RCC 7860 (cell line): ENCODE data around the gene POLD2.

Experiments
- DNase-seq: peaks from one replicate; pipeline ENCODE4 v3.0.0-alpha.2; 2015; ENCODE audit warnings: low spot score
- FAIRE-seq: peaks from 2 replicates; lab custom pipeline; 2012; peaks lifted over from hg19 to GRCh38; lab: Jason Lieb, UNC

The POLD2 gene

DNA sequence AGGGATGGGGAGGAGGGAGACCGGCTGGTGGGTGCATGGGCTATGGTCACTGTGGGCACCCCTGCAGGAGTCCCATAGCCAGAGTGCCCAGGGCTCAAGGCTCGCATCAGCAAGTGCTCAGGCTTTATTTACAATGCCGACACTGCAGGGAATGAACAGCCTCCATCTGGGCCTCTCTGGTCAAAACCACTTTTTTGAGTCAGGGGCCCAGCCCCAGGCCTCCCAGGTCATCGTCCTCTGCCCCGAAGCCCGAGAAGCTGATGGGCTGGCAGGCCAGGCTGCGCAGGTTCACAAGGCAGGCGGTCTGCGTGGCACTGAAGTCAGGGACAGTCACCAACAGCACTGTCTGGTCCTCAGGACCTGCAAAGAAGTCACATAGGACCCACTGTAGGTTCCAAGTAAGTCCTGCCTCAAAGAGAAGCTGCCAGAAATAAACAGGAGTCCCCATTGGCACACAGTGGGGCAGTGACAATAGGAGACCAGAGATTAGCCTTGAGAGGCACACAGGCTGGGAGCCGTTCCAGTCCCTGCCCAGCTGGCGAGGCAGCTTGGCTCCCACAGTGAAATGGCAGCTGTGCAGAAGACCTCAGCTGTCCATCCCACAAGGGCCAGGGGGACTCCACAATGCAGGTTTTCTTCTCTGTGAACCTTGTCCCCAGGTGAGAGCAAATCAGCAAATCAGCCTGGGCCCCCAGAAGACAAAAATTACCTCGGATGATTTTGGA lies 8.6 kb downstream of the POLD2 start:
- no peak for DNase-seq

DNA sequence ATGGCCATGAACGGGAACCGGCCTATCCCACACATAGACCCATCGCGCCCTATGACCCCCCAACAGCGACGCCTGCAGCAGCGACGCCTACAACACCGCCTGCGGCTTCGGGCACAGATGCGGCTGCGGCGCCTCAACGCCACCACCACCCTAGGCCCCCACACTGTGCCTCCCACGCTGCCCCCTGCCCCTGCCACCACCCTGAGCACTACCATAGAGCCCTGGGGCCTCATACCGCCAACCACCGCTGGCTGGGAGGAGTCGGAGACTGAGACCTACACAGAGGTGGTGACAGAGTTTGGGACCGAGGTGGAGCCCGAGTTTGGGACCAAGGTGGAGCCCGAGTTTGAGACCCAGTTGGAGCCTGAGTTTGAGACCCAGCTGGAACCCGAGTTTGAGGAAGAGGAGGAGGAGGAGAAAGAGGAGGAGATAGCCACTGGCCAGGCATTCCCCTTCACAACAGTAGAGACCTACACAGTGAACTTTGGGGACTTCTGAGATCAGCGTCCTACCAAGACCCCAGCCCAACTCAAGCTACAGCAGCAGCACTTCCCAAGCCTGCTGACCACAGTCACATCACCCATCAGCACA lies 9.5 kb downstream of the POLD2 start:
- FAIRE-seq = no peak
- no peak for DNase-seq

More for the DNA sequence above, 8.6 kb downstream of the POLD2 start:
- no peak for FAIRE-seq

DNA sequence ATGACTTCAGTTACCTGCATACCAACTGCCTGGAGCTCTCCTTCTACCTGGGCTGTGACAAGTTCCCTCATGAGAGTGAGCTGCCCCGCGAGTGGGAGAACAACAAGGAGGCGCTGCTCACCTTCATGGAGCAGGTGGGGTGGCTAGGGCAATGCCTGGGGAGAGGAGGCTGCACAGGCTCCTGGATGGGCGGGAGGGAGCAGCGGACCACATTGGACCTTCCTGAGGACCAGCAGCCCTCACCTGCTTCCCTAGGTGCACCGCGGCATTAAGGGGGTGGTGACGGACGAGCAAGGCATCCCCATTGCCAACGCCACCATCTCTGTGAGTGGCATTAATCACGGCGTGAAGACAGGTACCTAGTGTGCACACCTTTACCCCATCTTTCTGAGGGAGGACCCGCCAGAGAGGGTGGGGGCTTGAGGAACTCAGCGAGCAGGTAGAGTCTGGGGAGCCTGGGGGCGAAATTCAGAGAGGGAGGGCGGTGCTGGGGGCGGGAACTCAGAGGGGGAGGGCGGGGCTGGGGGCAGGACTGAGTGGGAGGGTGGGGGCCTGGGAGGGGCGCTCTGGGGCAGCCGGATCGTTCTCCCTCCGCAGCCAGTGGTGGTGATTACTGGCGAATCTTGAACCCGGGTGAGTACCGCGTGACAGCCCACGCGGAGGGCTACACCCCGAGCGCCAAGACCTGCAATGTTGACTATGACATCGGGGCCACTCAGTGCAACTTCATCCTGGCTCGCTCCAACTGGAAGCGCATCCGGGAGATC lies 10.2 kb downstream of the POLD2 start:
- FAIRE-seq (no peak), DNase-seq (no peak)

DNA sequence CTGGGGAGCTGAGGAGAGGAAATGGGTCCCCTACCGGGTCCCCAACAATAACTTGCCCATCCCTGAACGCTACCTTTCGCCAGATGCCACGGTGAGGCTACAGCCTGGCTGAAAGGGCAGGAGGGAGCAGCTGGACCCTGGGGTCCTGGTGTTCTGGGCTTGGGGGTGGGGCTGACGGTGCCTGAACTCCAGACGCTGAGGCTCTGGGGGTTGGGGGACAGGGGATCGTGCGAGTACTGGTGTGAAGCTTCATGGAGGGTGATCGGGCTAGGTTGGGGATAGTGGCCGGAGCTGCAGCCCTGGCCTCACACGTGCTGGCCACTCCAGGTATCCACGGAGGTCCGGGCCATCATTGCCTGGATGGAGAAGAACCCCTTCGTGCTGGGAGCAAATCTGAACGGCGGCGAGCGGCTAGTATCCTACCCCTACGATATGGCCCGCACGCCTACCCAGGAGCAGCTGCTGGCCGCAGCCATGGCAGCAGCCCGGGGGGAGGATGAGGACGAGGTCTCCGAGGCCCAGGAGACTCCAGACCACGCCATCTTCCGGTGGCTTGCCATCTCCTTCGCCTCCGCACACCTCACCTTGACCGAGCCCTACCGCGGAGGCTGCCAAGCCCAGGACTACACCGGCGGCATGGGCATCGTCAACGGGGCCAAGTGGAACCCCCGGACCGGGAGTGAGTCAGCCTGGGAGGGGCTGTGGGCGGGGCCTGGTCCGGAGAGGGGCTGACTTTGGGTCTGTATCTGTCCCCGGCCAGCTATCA lies 10.9 kb downstream of the POLD2 start:
- DNase-seq (no peak), FAIRE-seq (no peak)

DNA sequence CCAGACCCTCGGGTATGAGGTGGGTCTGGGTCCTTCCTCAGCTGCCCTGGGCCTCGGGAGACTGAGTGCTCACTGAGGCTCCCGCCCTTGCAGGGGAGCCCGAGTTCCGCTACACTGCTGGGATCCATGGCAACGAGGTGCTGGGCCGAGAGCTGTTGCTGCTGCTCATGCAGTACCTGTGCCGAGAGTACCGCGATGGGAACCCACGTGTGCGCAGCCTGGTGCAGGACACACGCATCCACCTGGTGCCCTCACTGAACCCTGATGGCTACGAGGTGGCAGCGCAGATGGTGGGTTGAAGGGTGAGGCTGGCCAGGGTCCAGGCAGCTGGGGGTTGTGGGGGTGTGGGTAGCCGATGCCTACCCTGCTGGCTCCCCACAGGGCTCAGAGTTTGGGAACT lies 11.6 kb downstream of the POLD2 start:
- FAIRE-seq = no peak
- DNase-seq = no peak

DNA sequence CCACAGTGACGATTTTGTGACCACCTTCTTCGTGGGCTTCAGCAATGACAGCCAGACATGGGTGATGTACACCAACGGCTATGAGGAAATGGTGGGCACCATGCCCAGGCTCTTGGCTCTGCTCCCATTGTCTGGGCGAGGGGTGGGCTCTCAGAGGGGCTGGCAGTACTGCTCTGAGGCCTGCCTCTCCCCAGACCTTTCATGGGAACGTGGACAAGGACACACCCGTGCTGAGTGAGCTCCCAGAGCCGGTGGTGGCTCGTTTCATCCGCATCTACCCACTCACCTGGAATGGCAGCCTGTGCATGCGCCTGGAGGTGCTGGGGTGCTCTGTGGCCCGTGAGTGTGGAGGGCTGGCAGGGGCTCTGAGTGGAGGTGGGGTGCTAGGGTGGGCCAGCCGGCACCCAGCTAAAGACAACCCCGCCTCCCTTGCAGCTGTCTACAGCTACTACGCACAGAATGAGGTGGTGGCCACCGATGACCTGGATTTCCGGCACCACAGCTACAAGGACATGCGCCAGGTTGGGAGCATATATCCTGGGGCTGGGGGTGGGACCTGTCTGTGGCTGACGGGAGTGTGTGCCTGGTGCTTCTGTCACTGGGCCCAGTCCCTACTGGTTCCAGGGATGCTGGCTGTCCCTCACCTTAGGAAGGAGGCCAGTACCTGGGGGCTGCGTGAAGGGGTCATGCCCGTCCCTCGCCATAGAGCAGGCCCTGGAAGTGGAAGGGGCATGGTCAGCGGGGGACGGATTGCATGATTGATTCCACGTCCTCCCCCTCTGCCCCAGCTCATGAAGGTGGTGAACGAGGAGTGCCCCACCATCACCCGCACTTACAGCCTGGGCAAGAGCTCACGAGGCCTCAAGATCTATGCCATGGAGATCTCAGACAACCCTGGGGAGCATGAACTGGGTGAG lies 12.4 kb downstream of the POLD2 start:
- no peak for DNase-seq
- FAIRE-seq = no peak

DNA sequence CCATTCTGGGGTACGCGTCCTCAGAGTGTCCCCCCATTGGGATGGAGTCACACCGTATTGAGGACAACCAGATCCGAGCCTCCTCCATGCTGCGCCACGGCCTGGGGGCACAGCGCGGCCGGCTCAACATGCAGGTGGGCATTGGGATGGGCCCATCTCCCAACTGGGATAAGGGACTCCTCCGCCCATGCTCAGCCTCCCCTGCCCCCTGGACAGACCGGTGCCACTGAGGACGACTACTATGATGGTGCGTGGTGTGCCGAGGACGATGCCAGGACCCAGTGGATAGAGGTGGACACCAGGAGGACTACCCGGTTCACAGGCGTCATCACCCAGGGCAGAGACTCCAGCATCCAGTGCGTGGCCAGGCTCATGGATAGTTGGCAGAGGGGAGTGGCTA lies 13.4 kb downstream of the POLD2 start:
- no peak for FAIRE-seq

DNA sequence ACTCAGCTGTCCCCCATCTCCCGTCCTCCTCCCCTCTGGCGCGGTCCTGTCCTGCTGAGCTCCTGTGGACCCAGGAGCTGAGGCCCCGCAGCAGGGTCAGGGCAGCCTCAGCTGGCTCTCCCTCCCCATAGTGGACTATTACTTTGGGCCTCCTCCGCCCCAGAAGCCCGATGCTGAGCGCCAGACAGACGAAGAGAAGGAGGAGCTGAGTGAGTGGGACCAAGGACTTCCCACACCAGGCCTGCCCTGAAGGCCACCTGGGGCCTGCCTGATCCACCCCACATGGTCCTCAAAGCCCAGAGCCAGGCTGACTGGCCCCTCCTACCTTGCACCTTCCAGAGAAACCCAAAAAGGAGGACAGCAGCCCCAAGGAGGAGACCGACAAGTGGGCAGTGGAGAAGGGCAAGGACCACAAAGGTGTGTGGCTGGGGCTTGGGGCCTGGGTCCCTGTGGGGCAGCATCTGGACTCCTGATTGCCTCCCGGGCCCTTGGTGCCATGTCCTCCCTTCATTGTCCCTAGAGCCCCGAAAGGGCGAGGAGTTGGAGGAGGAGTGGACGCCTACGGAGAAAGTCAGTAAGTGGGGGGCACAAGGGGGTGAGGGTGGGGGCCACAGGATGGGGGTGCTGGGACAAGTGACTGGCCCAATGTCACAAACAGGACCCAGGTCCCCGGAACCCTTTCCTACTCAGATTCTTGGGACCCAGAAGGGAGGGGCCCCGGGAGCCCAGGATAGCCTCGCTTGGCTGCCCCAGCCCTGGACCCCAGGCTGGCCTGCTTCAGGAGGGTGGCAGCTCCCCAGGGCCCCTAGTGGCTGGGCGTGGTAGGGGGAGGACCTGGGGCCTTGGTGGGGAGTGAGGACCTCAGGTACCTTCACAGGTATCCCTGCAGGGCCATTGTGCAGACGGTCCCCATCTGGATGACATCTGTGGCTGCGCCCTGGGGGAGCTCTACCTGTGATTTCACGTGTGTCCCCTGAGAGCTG lies 14.3 kb downstream of the POLD2 start:
- FAIRE-seq (no peak), DNase-seq (no peak)

More for the DNA sequence above, 13.4 kb downstream of the POLD2 start:
- no peak for DNase-seq

DNA sequence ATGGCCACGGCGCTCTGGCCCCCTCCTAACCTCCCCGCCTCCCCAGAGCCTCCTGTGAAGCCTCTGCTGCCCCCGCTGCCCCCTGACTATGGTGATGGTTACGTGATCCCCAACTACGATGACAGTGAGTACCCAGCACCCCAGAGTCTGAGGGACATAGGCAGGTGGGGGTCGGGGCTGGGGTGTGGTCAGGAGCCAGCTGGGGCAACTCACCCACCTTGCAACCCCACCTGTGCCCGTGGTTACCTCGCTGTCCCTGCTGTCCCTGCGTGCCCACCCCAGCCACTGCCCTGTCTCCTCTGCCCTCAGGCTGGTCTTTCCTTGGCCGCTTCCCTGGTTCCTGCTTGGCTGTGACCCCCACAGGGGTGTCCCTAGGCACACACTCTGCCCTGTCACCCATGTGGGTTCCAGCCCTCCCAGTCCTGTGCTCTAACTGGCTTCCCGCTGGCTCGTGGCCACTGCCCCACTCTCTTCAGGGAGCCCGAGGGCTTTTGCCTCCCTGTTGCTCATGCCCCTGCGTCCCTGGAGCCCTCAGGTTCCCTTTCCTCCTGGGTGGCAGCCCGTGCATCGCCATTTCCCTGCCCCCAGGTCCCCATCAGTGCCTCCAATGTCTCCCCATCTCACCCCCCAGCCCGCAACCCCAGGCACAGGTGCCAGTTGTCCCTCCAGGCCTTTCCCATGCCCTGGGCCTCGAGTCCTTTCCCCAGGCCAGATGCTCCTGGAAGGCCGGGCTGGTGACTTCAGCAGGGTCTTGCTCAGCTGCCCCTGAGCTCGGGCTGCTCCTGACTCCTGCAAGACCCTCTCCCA lies 15.2 kb downstream of the POLD2 start:
- no peak for FAIRE-seq
- DNase-seq = no peak

DNA sequence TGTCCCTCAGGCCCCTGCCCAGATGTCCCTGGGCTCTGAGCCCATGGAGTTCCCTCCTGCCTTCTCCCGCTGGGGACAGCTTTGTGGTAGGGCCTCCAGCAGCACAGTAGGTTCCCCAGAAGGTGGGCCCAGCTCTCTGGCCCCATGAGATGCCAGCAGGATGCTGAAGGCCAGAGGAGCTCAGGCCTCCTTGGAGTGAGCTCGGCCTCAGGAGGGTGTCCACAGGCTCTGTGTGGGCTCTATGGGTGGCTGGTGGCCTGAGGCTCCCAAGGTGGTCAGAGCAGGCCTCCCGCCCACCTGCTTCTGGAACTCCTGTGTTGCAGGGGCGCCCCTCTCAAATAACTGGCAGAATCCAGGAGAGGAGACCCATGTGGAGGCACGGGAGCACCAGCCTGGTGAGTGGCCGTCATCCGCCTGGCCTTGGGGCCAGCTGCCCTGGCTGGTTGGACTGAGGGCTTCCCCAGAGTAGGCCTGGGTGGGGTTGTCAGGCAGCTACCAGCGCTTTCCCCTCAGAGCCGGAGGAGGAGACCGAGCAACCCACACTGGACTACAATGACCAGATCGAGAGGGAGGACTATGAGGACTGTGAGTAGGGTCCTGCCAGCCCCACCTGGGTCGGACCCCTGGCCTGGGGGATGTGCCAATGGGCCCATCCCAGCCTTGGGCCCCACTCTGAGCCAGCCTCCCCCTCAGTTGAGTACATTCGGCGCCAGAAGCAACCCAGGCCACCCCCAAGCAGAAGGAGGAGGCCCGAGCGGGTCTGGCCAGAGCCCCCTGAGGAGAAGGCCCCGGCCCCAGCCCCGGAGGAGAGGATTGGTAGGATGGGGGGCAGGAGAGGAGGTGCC lies 16.0 kb downstream of the POLD2 start:
- DNase-seq = no peak
- FAIRE-seq = no peak

DNA sequence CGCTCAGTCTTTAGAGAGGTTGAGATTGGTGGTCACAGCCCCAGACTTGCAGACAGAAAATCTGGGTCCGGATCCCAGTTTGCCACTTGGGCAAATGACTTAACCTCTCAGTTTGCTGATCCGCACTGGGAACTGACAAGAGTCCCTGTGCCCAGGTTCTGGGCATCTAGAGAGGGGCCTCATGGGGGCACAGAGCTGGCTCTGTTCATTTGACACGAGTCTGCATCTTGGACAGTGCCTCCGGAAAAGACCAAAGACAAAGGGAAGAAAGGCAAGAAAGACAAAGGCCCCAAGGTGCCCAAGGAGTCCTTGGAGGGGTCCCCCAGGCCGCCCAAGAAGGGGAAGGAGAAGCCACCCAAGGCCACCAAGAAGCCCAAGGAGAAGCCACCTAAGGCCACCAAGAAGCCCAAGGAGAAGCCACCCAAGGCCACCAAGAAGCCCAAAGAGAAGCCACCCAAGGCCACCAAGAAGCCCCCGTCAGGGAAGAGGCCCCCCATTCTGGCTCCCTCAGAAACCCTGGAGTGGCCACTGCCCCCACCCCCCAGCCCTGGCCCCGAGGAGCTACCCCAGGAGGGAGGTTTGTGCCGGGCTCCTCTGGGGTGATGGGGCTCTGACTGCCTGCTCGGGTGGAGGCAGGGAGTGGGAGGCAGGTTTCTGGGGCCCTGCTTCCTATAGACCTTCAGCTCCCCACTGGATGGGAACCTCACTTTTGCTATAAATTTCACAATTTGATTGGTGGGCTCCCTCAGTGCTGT lies 16.9 kb downstream of the POLD2 start:
- no peak for DNase-seq
- no peak for FAIRE-seq

DNA sequence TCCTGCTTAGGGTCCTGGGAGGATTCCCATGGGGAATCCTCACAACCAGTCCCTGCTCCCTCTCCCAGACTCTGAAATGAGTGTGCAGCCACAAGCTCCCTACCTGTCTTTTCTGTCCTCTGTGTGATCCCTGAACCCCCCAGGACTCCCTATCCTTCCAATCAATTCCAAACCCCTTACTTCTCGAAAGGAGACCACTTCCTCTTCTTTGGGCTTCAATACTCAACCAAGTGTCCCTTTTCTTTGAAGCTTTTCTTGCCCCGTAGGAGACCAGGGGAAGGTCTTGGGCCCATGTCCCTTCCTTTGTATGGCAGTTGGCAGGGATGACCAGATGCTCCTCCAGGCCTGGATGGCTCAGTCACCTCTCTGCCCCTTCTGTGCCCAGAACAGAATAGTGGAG lies 17.5 kb downstream of the POLD2 start:
- DNase-seq = no peak

DNA sequence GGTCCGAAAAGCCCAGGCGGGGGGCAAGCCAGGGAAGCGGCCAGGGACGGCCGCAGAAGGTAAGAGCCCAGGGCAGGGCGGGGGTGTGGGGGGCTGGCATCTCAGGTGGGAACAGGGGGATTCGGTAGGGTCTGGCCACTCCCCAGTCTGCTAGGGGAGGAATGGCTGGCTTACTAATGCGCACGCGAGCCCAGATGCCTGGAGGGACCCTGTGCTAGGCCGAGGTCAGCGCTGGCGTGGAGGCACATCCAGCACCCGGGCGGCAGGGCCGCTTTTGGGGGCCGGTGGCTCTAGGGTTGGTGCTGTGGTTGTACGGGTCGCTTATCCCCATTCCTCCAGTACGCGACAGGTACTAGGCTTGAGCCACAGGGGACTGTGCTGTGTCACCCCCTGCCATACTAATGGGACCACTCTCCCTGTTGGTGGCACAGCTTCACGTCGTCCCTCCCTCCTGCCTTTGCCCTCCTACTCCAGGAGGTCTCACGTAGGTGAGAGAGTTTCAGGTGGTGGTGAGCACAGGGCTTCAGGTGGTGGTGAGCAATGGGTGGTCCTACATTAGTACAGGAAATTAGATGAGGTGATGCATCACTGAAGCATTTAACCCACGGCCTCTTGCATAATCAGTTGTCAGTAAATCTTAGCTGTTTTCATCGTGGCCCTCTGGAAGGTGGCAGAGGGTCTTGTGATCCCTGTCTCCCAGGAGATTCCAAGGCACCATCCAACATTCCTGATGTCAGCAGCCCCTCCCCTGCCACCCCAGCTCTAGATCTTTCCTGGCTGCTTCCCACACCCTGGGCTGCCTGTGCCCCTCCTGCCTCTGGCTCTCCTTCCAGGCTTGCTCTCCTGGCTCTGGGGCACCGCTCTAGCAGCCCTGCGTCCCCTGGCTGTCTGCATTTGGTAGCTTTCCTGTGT lies 18.2 kb downstream of the POLD2 start:
- DNase-seq (peak; percentile 31), FAIRE-seq (no peak)

More for the DNA sequence above, 17.5 kb downstream of the POLD2 start:
- no peak for FAIRE-seq

DNA sequence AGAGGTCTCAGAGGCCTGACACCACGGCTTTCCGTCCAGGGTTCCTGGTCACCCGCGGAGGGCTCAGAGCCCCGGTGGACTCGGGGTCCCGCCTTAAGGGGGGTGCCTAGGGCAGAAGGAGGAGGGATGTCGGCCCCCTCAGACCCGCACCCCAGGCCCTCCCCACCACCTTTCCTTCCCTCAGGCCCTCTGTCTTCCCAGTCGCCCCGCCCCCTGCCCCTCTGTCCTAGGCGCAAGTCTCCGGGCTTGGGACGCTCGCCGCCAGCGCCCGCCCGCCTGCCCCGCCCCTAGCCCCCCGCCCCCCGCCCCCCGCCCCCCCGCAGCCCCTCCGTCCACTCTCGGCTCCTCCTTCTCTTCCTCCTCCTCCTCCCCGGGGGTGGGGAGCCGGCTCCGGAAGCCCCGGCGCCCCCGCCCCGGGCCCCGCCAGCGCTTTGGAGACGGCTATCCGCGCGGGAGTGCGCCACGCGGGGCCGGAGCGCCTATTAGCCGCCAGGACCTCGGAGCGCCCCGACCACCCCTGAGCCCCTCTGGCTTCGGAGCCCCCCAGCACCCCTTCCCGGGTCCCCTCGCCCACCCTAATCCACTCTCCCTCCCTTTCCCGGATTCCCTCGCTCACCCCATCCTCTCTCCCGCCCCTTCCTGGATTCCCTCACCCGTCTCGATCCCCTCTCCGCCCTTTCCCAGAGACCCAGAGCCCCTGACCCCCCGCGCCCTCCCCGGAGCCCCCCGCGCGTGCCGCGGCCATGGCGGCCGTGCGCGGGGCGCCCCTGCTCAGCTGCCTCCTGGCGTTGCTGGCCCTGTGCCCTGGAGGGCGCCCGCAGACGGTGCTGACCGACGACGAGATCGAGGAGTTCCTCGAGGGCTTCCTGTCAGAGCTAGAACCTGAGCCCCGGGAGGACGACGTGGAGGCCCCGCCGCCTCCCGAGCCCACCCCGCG lies 19.2 kb downstream of the POLD2 start, which contains the start of gene AEBP1:
Gene AEBP1, plus strand, starts transcription at position 423 of the 937 bp plus-strand sequence. Its CDS starts 321 bp downstream, at position 744.
- FAIRE-seq (no peak), DNase-seq (no peak)
